ENCODE measurements around the gene POFUT1.
A peak's percentile ranks its signal among the peaks of the same experiment; 100 is the strongest.
"Not testable (repeated sequence)": the region's sequence is repeated elsewhere in the genome, so short reads cannot be mapped to it uniquely, and the experiment has no call there.

The POFUT1 gene

DNA sequence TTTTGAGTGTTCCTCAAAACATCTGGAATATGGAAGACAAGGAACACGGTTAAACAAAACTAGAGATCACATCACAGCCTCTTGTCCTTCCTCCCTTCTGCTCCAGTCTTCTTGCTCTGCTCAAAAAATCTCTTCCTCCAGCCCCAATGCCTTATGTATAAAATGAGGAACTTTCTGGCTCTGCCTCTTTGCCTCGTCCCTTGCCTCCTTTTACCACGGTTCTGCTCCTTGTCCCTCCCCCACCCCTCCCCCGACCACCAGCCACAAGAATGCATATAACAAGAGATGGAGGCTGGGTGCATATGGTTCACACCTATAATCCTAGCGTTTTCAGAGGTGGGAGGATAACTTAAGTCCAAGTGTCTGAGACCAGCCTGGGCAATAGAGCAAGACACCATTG lies 43.7 kb upstream of the POFUT1 start:
- no peak for DNase-seq (ENCODE audit: low read depth)
- TF ChIP-seq, protein P1, sequence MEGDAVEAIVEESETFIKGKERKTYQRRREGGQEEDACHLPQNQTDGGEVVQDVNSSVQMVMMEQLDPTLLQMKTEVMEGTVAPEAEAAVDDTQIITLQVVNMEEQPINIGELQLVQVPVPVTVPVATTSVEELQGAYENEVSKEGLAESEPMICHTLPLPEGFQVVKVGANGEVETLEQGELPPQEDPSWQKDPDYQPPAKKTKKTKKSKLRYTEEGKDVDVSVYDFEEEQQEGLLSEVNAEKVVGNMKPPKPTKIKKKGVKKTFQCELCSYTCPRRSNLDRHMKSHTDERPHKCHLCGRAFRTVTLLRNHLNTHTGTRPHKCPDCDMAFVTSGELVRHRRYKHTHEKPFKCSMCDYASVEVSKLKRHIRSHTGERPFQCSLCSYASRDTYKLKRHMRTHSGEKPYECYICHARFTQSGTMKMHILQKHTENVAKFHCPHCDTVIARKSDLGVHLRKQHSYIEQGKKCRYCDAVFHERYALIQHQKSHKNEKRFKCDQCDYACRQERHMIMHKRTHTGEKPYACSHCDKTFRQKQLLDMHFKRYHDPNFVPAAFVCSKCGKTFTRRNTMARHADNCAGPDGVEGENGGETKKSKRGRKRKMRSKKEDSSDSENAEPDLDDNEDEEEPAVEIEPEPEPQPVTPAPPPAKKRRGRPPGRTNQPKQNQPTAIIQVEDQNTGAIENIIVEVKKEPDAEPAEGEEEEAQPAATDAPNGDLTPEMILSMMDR (conservative IDR thresholded peaks at IDR 0.05; ENCODE audit: low read depth, low read length), result no peak
- H3K4me3 ChIP-seq (ENCODE audit: low read length), result no peak overlapping the region

DNA sequence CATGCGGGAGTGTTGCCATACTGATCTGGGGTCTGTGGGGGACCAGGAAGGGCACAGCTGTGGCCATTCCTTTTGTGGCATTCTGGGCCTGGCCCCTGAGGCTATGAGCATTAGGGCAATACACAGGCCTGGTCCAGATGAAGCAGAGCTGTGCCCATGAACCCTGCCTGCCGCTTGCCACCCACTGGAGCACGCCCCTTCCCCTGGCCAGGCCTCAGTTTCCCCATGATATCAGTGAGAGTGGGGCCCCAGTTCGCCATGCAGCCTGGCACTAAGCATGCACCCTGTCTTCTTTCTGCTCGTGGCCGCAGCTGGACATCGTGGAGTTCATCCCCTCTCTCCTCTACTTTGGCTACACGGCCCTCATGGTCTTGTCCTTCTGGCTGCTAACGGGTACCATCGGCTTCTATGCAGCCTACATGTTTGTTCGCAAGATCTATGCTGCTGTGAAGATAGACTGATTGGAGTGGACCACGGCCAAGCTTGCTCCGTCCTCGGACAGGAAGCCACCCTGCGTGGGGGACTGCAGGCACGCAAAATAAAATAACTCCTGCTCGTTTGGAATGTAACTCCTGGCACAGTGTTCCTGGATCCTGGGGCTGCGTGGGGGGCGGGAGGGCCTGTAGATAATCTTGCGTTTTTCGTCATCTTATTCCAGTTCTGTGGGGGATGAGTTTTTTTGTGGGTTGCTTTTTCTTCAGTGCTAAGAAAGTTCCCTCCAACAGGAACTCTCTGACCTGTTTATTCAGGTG lies 42.5 kb upstream of the POFUT1 start:
- no peak for DNase-seq (ENCODE audit: low read depth)
- no peak overlapping the region for H3K4me3 ChIP-seq (ENCODE audit: low read length)
- TF ChIP-seq, protein P1 (conservative IDR thresholded peaks at IDR 0.05; ENCODE audit: low read depth, low read length), result no peak

DNA sequence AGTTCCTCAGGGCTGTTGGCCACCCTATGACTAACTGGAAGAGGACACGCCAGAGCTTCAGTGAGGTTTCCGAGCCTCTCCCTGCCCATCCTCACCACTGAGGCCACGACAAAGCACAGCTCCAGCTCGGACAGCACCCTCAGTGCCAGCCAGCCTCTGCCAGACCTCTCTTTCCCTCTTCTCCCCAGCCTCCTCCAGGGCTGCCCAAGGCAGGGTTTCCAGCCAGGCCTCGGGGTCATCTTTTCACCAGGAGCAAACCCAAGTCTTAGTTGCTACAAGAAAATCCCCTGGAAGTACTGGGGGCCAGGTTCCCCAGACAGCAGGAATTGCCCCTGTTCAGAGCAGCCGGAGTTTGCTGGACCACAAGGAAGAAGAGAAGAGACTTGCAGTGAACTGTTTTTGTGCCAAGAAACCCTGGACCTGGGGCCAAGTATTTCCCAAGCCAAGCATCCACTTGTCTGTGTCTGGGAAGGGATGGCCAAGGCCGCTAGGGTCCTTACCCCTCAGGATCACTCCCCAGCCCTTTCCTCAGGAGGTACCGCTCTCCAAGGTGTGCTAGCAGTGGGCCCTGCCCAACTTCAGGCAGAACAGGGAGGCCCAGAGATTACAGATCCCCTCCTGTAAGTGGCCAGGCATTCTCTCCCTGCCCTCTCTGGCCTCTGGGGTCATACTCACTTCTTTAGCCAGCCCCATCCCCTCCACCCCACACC lies 41.7 kb upstream of the POFUT1 start:
- no peak overlapping the region for H3K4me3 ChIP-seq (ENCODE audit: low read length)
- no peak for DNase-seq (ENCODE audit: low read depth)
- TF ChIP-seq, protein P1 (conservative IDR thresholded peaks at IDR 0.05; ENCODE audit: low read depth, low read length), result no peak

DNA sequence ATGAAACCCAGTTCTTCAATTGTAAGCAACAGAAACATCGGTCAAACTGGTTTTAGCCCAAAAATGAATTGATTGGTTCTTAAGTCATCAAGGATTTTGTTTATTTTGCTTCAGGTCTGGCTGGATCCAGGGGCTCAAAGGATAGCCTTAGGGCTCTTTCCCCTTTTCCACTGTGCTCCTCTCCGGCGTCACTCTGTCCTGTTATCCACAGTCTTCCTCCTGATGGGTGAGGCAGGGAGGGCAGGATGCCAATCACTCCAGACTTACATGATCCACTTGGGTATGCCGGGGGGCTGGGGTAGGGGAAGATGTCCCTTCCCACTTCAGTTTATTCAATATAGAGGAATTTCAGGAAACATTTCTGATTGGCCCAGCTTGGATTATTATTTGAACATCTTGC lies 40.1 kb upstream of the POFUT1 start:
- TF ChIP-seq, protein P1 (conservative IDR thresholded peaks at IDR 0.05; ENCODE audit: low read depth, low read length), result no peak

DNA sequence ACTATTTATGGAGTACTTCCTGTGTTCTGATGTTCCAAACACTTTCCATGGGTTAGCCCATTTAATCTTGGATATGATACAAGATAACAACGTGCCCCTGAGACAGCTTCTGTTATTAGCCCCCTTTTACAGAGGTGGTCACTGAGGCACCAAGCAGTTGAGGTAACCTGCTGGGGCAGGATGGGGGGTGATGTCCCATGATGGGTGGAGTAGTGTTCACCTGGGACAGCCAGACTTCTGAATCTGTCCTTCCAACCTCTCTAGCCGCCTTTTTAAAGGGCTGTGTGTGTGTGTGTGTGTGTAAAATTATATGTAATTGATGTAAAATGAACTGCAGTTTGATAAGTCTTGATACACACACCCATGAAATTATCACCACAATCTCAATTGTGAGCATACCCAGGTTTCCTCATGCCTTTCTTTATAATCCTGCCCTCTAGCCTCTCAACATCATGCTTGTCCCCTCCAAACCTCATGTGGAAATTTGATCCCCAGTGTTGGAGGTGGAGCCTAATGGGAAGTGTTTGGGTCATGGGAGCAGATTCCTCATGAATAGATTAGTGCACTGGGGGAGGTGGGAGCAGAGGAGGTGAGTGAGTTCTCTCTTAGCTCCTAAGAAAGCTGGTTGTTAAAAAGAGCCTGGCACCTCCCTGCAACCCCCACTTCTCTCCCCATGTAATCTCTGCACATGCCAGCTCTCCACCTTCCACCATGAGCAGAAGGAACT lies 39.3 kb upstream of the POFUT1 start:
- no peak overlapping the region for H3K4me3 ChIP-seq (ENCODE audit: low read length)
- peak; percentile 55 for DNase-seq (ENCODE audit: low read depth)

More for the DNA sequence above, 40.1 kb upstream of the POFUT1 start:
- H3K4me3 ChIP-seq (ENCODE audit: low read length), result no peak overlapping the region
- no peak for DNase-seq (ENCODE audit: low read depth)

DNA sequence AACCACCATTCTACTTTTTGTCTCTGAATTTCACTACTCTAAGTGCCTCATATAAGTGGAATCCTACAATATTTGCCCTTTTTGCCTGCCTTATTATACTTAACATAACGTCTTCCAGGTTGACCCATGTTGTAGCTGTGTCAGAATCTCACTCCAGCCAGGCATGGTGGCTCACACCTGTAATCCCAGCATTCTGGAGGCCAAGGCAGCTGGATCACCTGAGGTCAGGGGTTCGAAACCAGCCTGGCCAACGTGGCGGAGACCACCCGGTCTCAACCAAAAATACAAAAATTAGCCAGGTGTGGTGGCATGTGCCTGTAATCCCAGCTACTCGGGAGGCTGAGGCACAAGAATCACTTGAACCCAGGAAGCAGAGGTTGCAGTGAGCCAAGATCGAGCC lies 30.0 kb upstream of the POFUT1 start:
- DNase-seq (ENCODE audit: low read depth); H3K4me3 ChIP-seq (ENCODE audit: low read length): not testable (repeated sequence)

More for the DNA sequence above, 39.3 kb upstream of the POFUT1 start:
- TF ChIP-seq, protein P1 (conservative IDR thresholded peaks at IDR 0.05; ENCODE audit: low read depth, low read length), result no peak

DNA sequence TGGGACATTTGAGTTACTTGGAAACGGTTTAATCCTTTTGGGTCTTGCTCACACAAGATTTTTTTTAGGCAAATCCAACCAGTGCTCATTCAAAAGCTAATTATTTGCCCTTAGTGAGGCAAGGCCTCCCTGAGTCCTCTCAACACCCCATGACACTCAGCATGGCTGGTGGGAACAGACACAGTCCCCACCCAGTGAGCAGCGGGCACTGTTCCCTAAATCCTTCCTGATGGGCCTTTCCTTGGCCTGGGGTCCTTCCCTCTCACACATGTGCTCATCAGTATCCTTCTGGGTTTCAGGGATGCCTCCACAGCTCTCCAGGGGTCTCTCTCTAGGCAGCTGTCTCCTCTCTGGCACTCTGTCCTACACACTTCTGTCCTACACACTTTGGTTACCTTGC lies 28.2 kb upstream of the POFUT1 start:
- no peak for DNase-seq (ENCODE audit: low read depth)
- no peak overlapping the region for H3K4me3 ChIP-seq (ENCODE audit: low read length)
- TF ChIP-seq, protein P1 (conservative IDR thresholded peaks at IDR 0.05; ENCODE audit: low read depth, low read length), result no peak
